ENCODE measurements around the gene TBC1D22A. TPM values are rescaled to one million over a fixed set of nuclear protein-coding genes. Genes with fewer than 3 reads are reported as not detected.
A peak's percentile ranks its signal among the peaks of the same experiment; 100 is the strongest.

TBC1D22A gene
- total RNA-seq, 1 experiment from 2014 or later = 27.6 TPM

DNA sequence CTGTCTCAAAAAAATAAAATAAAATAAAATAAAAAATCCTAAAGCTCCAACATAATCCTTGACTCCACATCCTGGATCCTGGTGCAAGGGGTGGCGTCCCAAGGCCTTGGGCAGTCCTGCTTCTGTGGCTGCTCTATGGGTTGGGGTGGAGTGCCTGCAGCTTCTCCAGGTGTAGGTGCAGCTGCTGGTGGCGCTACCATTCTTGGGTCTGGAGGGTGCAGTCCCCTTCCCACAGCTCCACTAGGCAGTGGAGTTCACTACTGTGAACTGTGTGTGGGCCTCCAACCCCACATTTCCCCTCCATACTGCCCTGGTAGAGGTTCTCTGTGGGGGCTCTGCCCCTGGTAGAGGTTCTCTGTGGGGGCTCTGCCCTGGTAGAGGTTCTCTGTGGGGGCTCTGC, 6.9 kb upstream of the TBC1D22A start:
- DNase-seq = no peak
- Mint-ChIP-seq H3K9me3 (ENCODE audit: low read depth, unreplicated experiment) (peaks cover 5% of the 10 kb centered on the region), H3K4me1 (ENCODE audit: low read depth, unreplicated experiment) (peaks cover 39% of the 10 kb centered on the region), H3K27me3 (ENCODE audit: unreplicated experiment) (no peaks in the 10 kb centered on the region), H3K36me3 (ENCODE audit: insufficient read depth, unreplicated experiment) (peaks cover 15% of the 10 kb centered on the region), H3K27ac (ENCODE audit: unreplicated experiment) (no peak overlapping the region), H3K4me3 (ENCODE audit: low read depth, unreplicated experiment) (no peak overlapping the region)
- CTCF ChIA-PET = interaction anchor here (1.3 kb wide), 1 partner anchor 192 kb away, joined by 5 read pairs; no protein-coding TSS in a partner anchor
- no peak for TF ChIP-seq CTCF (IDR thresholded peaks at IDR 0.05; ENCODE audit: unreplicated experiment)
- no TSS peak for BruUV-seq (replicated peaks)
- intact Hi-C loops (cut with micrococcal nuclease; ENCODE audit: unreplicated experiment) = no loop called here

DNA sequence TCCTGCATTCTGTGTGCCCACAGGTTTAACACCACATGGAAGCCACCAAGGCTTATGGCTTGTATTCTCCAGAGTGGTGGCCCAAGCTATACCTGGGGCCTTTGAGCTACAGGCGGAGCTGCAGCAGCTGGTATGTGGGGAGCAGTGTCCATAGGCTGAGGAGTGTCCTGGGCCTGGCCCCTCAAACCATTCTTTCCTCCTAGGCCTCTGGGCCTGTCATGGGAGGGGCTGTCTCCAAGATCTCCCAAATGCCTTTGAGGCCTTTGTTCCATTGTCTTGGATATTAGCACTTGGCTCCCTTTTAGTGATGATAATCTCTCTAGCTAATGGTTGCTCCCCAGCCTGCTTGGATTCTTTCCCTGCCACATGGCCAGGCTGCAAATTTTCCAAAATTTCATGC, 6.4 kb upstream of the TBC1D22A start:
- Mint-ChIP-seq H3K4me3 (ENCODE audit: low read depth, unreplicated experiment) (no peak overlapping the region), H3K27ac (ENCODE audit: unreplicated experiment) (no peak overlapping the region), H3K36me3 (ENCODE audit: insufficient read depth, unreplicated experiment) (peaks cover 17% of the 10 kb centered on the region), H3K4me1 (ENCODE audit: low read depth, unreplicated experiment) (peaks cover 39% of the 10 kb centered on the region), H3K27me3 (ENCODE audit: unreplicated experiment) (no peaks in the 10 kb centered on the region), H3K9me3 (ENCODE audit: low read depth, unreplicated experiment) (peaks cover 5% of the 10 kb centered on the region)
- DNase-seq = no peak
- CTCF ChIA-PET = interaction anchor here (1.3 kb wide), 1 partner anchor 193 kb away, joined by 5 read pairs; no protein-coding TSS in a partner anchor
- no peak for TF ChIP-seq CTCF (IDR thresholded peaks at IDR 0.05; ENCODE audit: unreplicated experiment)
- intact Hi-C loops (cut with micrococcal nuclease; ENCODE audit: unreplicated experiment) = no loop called here
- BruUV-seq (replicated peaks) = no TSS peak

DNA sequence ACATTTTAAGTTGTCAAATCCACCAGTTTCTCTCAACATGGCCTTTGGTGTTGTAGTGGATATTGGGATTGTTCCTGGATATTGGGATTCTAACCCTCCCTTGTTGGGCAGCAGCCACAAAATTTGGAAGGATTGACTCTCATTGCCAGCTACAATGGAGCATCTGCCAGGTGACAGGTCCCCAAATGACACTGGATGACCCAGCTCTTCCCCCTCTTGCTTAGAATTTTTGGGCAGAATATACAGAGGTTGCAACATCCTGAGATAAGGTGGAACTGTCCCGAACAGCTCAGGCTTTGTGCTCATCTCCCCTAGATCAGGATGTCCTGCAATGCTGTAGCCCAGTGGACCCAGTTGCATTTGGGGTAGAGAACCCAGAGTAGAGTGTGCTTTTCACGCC, 5.3 kb upstream of the TBC1D22A start:
- H3K36me3 Mint-ChIP-seq (ENCODE audit: insufficient read depth, unreplicated experiment) = peaks cover 27% of the 10 kb centered on the region
- H3K4me3 Mint-ChIP-seq (ENCODE audit: low read depth, unreplicated experiment) = no peak overlapping the region
- no peaks in the 10 kb centered on the region for H3K27me3 Mint-ChIP-seq (ENCODE audit: unreplicated experiment)
- H3K9me3 Mint-ChIP-seq (ENCODE audit: low read depth, unreplicated experiment) = peaks cover 5% of the 10 kb centered on the region
- no peak overlapping the region for H3K27ac Mint-ChIP-seq (ENCODE audit: unreplicated experiment)
- no peak for DNase-seq
- BruUV-seq (replicated peaks) = no TSS peak
- no peak for TF ChIP-seq CTCF (IDR thresholded peaks at IDR 0.05; ENCODE audit: unreplicated experiment)
- intact Hi-C loops (cut with micrococcal nuclease; ENCODE audit: unreplicated experiment) = no loop called here
- CTCF ChIA-PET = interaction anchor here (0.7 to 3.0 kb wide), 3 partner anchors 17 to 195 kb away, joined by 3 to 20 read pairs (median 11); no protein-coding TSS in a partner anchor
- peaks cover 44% of the 10 kb centered on the region for H3K4me1 Mint-ChIP-seq (ENCODE audit: low read depth, unreplicated experiment)

GRCh38 chr22:46758121-46758520, 4.3 kb upstream of the TBC1D22A start:
- no peak for TF ChIP-seq CTCF (IDR thresholded peaks at IDR 0.05; ENCODE audit: unreplicated experiment)
- Mint-ChIP-seq H3K4me1 (ENCODE audit: low read depth, unreplicated experiment) (peaks cover 47% of the 10 kb centered on the region), H3K9me3 (ENCODE audit: low read depth, unreplicated experiment) (peaks cover 5% of the 10 kb centered on the region), H3K4me3 (ENCODE audit: low read depth, unreplicated experiment) (no peak overlapping the region), H3K27me3 (ENCODE audit: unreplicated experiment) (no peaks in the 10 kb centered on the region), H3K36me3 (ENCODE audit: insufficient read depth, unreplicated experiment) (peaks cover 38% of the 10 kb centered on the region), H3K27ac (ENCODE audit: unreplicated experiment) (peak overlapping the region; percentile 2)
- intact Hi-C loops (cut with micrococcal nuclease; ENCODE audit: unreplicated experiment) = no loop called here
- BruUV-seq (replicated peaks) = no TSS peak
- CTCF ChIA-PET = interaction anchor here (1.0 to 3.0 kb wide), 5 partner anchors 16 to 195 kb away, joined by 5 to 20 read pairs (median 7); no protein-coding TSS in a partner anchor
- no peak for DNase-seq
